Liver (tissue), 3 donors: ENCODE data around the gene ACOT9.

Experiments used
- EGR1 ChIP-seq, 2 donors: IDR thresholded peaks; 2 replicates each; pipeline ENCODE4 v1.6.1; 2016 to 2018; ENCODE audit warnings: antibody characterized with exemption in 2 of 2, low read depth in 2 of 2
- FOXA1 ChIP-seq: IDR thresholded peaks from 2 replicates; pipeline ENCODE4 v1.6.1; 2016; ENCODE audit warnings: antibody characterized with exemption
- RAD21 ChIP-seq, 2 donors: IDR thresholded peaks; 2 replicates each; pipeline ENCODE4 v1.6.1; 2016; ENCODE audit warnings: antibody characterized with exemption in 2 of 2, mild to moderate bottlenecking in 2 of 2
- TAF1 ChIP-seq: conservative IDR thresholded peaks from 2 replicates; pipeline ENCODE4 v1.6.1; 2016; ENCODE audit warnings: antibody characterized with exemption, mild to moderate bottlenecking
- YY1 ChIP-seq: IDR thresholded peaks from 2 replicates; pipeline ENCODE4 v1.6.1; 2016; ENCODE audit warnings: antibody characterized with exemption, mild to moderate bottlenecking
- TF ChIP-seq, protein P1 (sequence below): fragments of 150-350 bp; IDR thresholded peaks from 2 replicates; pipeline ENCODE4 v1.5.1; 2017; ENCODE audit warnings: improper control_type of control experiment, low read depth, low read length; ENCODE audit not compliant: missing input control
- TF ChIP-seq, protein P2 (sequence below): IDR thresholded peaks from 2 replicates; pipeline ENCODE4 v1.6.1; 2016; ENCODE audit warnings: antibody characterized with exemption, mild to moderate bottlenecking
- TF ChIP-seq, protein P3 (sequence below): IDR thresholded peaks from 2 replicates; pipeline ENCODE4 v1.6.1; 2016; ENCODE audit warnings: antibody characterized with exemption
- donor health status: healthy.
- donor health status: healthy.

DNA sequence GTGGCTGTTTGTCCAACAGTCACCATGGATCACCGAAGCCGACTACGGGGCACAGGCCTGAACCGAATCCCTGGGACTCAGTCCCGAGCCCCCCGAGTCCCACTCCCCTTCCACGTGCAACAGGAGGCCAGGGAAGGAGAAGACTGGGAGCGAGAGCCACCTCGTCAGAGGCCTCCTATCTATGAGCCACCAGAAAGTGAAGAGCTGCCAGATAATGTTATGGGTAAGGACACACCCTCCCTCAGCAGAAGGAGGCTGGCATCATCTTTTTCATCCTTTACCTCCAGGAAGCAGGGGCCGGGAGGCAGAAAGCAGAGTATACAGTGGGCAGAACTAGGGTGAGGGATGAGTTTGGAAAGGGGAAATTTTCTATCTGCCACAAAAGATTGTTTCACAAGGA, 78.6 kb downstream of the ACOT9 start:
- TF ChIP-seq, protein P1, sequence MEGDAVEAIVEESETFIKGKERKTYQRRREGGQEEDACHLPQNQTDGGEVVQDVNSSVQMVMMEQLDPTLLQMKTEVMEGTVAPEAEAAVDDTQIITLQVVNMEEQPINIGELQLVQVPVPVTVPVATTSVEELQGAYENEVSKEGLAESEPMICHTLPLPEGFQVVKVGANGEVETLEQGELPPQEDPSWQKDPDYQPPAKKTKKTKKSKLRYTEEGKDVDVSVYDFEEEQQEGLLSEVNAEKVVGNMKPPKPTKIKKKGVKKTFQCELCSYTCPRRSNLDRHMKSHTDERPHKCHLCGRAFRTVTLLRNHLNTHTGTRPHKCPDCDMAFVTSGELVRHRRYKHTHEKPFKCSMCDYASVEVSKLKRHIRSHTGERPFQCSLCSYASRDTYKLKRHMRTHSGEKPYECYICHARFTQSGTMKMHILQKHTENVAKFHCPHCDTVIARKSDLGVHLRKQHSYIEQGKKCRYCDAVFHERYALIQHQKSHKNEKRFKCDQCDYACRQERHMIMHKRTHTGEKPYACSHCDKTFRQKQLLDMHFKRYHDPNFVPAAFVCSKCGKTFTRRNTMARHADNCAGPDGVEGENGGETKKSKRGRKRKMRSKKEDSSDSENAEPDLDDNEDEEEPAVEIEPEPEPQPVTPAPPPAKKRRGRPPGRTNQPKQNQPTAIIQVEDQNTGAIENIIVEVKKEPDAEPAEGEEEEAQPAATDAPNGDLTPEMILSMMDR = no peak
- TF ChIP-seq, protein P2, sequence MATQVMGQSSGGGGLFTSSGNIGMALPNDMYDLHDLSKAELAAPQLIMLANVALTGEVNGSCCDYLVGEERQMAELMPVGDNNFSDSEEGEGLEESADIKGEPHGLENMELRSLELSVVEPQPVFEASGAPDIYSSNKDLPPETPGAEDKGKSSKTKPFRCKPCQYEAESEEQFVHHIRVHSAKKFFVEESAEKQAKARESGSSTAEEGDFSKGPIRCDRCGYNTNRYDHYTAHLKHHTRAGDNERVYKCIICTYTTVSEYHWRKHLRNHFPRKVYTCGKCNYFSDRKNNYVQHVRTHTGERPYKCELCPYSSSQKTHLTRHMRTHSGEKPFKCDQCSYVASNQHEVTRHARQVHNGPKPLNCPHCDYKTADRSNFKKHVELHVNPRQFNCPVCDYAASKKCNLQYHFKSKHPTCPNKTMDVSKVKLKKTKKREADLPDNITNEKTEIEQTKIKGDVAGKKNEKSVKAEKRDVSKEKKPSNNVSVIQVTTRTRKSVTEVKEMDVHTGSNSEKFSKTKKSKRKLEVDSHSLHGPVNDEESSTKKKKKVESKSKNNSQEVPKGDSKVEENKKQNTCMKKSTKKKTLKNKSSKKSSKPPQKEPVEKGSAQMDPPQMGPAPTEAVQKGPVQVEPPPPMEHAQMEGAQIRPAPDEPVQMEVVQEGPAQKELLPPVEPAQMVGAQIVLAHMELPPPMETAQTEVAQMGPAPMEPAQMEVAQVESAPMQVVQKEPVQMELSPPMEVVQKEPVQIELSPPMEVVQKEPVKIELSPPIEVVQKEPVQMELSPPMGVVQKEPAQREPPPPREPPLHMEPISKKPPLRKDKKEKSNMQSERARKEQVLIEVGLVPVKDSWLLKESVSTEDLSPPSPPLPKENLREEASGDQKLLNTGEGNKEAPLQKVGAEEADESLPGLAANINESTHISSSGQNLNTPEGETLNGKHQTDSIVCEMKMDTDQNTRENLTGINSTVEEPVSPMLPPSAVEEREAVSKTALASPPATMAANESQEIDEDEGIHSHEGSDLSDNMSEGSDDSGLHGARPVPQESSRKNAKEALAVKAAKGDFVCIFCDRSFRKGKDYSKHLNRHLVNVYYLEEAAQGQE = no peak
- no peak for TF ChIP-seq YY1
- no peak for TF ChIP-seq EGR1 (IDR thresholded peaks at IDR 0.05; ENCODE audit: low read depth in 2 of 2)
- TF ChIP-seq, protein P3, sequence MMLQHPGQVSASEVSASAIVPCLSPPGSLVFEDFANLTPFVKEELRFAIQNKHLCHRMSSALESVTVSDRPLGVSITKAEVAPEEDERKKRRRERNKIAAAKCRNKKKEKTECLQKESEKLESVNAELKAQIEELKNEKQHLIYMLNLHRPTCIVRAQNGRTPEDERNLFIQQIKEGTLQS = no peak
- TF ChIP-seq TAF1 = no peak
- no peak for TF ChIP-seq RAD21 (IDR thresholded peaks at IDR 0.05)
- TF ChIP-seq FOXA1 = no peak
